Activated naive CD4-positive, alpha-beta T cell treated with anti-CD3 and anti-CD28 coated beads, Interleukin-2, amount 50 U/mL, for 24 hours (primary cell): Measurements from ENCODE around the gene ATG9A.
A peak's percentile ranks its signal among the peaks of the same experiment; 100 is the strongest.

Experiments used
- H3K27ac Mint-ChIP-seq: one replicate; pipeline ENCODE4 v1.8.0; 2021; ENCODE audit warnings: mild to moderate bottlenecking, mixed read lengths
- H3K27me3 Mint-ChIP-seq: one replicate; pipeline ENCODE4 v1.8.0; 2021; ENCODE audit warnings: mixed read lengths
- H3K36me3 Mint-ChIP-seq: one replicate; pipeline ENCODE4 v1.8.0; 2021; ENCODE audit warnings: mixed read lengths
- H3K4me1 Mint-ChIP-seq: one replicate; pipeline ENCODE4 v1.8.0; 2021; ENCODE audit warnings: mixed read lengths
- H3K4me3 Mint-ChIP-seq: one replicate; pipeline ENCODE4 v1.8.0; 2021; ENCODE audit warnings: mild to moderate bottlenecking, mixed read lengths
- H3K9me3 Mint-ChIP-seq: one replicate; pipeline ENCODE4 v1.8.0; 2021; ENCODE audit warnings: mixed read lengths

ATG9A gene

GRCh38 chr2:219229305-219230058 is at the start of gene ATG9A, which contains the start of gene ANKZF1:
TSS of gene ATG9A (minus strand) at chr2:219229636. CDS start at chr2:219228024, 1,612 bp downstream.
TSS of gene ANKZF1 (plus strand) at chr2:219229806. CDS start at chr2:219230258, 452 bp downstream.
- peak within 1 kb of the TSS; percentile 100 for H3K4me3 Mint-ChIP-seq
- peaks cover 18% of the 10 kb centered on the region for H3K36me3 Mint-ChIP-seq
- H3K27me3 Mint-ChIP-seq = no peaks in the 10 kb centered on the region
- peak within 1 kb of the TSS; percentile 100 for H3K27ac Mint-ChIP-seq
- peaks cover 60% of the 10 kb centered on the region for H3K4me1 Mint-ChIP-seq
- no peaks in the 10 kb centered on the region for H3K9me3 Mint-ChIP-seq

- Mint-ChIP-seq H3K4me1 (peaks cover 48% of the 10 kb centered on the region), H3K4me3 (peak overlapping the region; percentile 86), H3K27ac (peak overlapping the region; percentile 96), H3K36me3 (peaks cover 4% of the 10 kb centered on the region), H3K27me3 (no peaks in the 10 kb centered on the region), H3K9me3 (no peaks in the 10 kb centered on the region)
These were observed 49.3 kb upstream of the ATG9A start for GRCh38 chr2:219278655-219279150.

- H3K4me3 Mint-ChIP-seq = peak overlapping the region; percentile 86
- H3K9me3 Mint-ChIP-seq = no peaks in the 10 kb centered on the region
- H3K36me3 Mint-ChIP-seq = peaks cover 2% of the 10 kb centered on the region
- H3K4me1 Mint-ChIP-seq = peaks cover 45% of the 10 kb centered on the region
- H3K27me3 Mint-ChIP-seq = no peaks in the 10 kb centered on the region
- H3K27ac Mint-ChIP-seq = peak overlapping the region; percentile 89
These were observed 48.5 kb upstream of the ATG9A start for GRCh38 chr2:219277703-219278654.

GRCh38 chr2:219274361-219274921 is 45.0 kb upstream of the ATG9A start:
- Mint-ChIP-seq H3K4me1 (peaks cover 22% of the 10 kb centered on the region), H3K27me3 (no peaks in the 10 kb centered on the region), H3K9me3 (no peaks in the 10 kb centered on the region), H3K36me3 (no peaks in the 10 kb centered on the region), H3K27ac (no peak overlapping the region), H3K4me3 (no peak overlapping the region)

- no peaks in the 10 kb centered on the region for H3K27me3 Mint-ChIP-seq
- no peaks in the 10 kb centered on the region for H3K9me3 Mint-ChIP-seq
- peaks cover 20% of the 10 kb centered on the region for H3K4me1 Mint-ChIP-seq
- H3K36me3 Mint-ChIP-seq = no peaks in the 10 kb centered on the region
- H3K4me3 Mint-ChIP-seq = no peak overlapping the region
- no peak overlapping the region for H3K27ac Mint-ChIP-seq
These were observed 44.5 kb upstream of the ATG9A start for GRCh38 chr2:219273937-219274336.

- H3K9me3 Mint-ChIP-seq = no peaks in the 10 kb centered on the region
- H3K36me3 Mint-ChIP-seq = no peaks in the 10 kb centered on the region
- H3K27ac Mint-ChIP-seq = no peak overlapping the region
- peaks cover 11% of the 10 kb centered on the region for H3K4me1 Mint-ChIP-seq
- H3K27me3 Mint-ChIP-seq = no peaks in the 10 kb centered on the region
- no peak overlapping the region for H3K4me3 Mint-ChIP-seq
These were observed 43.6 kb upstream of the ATG9A start for GRCh38 chr2:219272995-219273394.

- Mint-ChIP-seq H3K27me3 (no peaks in the 10 kb centered on the region), H3K27ac (no peak overlapping the region), H3K4me3 (no peak overlapping the region), H3K36me3 (no peaks in the 10 kb centered on the region), H3K4me1 (peaks cover 4% of the 10 kb centered on the region), H3K9me3 (no peaks in the 10 kb centered on the region)
These were observed 42.9 kb upstream of the ATG9A start for GRCh38 chr2:219272356-219272755.

- H3K4me1 Mint-ChIP-seq = no peaks in the 10 kb centered on the region
- no peaks in the 10 kb centered on the region for H3K36me3 Mint-ChIP-seq
- H3K4me3 Mint-ChIP-seq = no peak overlapping the region
- H3K27me3 Mint-ChIP-seq = no peaks in the 10 kb centered on the region
- H3K9me3 Mint-ChIP-seq = no peaks in the 10 kb centered on the region
- no peak overlapping the region for H3K27ac Mint-ChIP-seq
These were observed 41.6 kb upstream of the ATG9A start for GRCh38 chr2:219271021-219271420.

- H3K27me3 Mint-ChIP-seq = no peaks in the 10 kb centered on the region
- H3K4me1 Mint-ChIP-seq = no peaks in the 10 kb centered on the region
- H3K9me3 Mint-ChIP-seq = no peaks in the 10 kb centered on the region
These were observed 40.6 kb upstream of the ATG9A start for GRCh38 chr2:219270055-219270372.

GRCh38 chr2:219269362-219270054 is 40.1 kb upstream of the ATG9A start:
- H3K36me3 Mint-ChIP-seq = no peaks in the 10 kb centered on the region
- no peaks in the 10 kb centered on the region for H3K4me1 Mint-ChIP-seq
- H3K27me3 Mint-ChIP-seq = no peaks in the 10 kb centered on the region
- H3K27ac Mint-ChIP-seq = no peak overlapping the region
- no peak overlapping the region for H3K4me3 Mint-ChIP-seq
- H3K9me3 Mint-ChIP-seq = no peaks in the 10 kb centered on the region

More at GRCh38 chr2:219270055-219270372, 40.6 kb upstream of the ATG9A start:
- H3K36me3 Mint-ChIP-seq = no peaks in the 10 kb centered on the region
- H3K27ac Mint-ChIP-seq = no peak overlapping the region
- no peak overlapping the region for H3K4me3 Mint-ChIP-seq

- no peaks in the 10 kb centered on the region for H3K4me1 Mint-ChIP-seq
- H3K36me3 Mint-ChIP-seq = no peaks in the 10 kb centered on the region
- H3K27me3 Mint-ChIP-seq = no peaks in the 10 kb centered on the region
- H3K27ac Mint-ChIP-seq = no peak overlapping the region
- no peak overlapping the region for H3K4me3 Mint-ChIP-seq
- H3K9me3 Mint-ChIP-seq = no peaks in the 10 kb centered on the region
These were observed 38.9 kb upstream of the ATG9A start for GRCh38 chr2:219268294-219268693.

GRCh38 chr2:219266886-219267285 is 37.5 kb upstream of the ATG9A start:
- Mint-ChIP-seq H3K36me3 (no peaks in the 10 kb centered on the region), H3K9me3 (no peaks in the 10 kb centered on the region), H3K27ac (no peak overlapping the region), H3K27me3 (no peaks in the 10 kb centered on the region), H3K4me1 (no peaks in the 10 kb centered on the region), H3K4me3 (no peak overlapping the region)

GRCh38 chr2:219266232-219266631 is 36.8 kb upstream of the ATG9A start:
- Mint-ChIP-seq H3K4me3 (no peak overlapping the region), H3K36me3 (no peaks in the 10 kb centered on the region), H3K27ac (no peak overlapping the region), H3K9me3 (no peaks in the 10 kb centered on the region), H3K4me1 (no peaks in the 10 kb centered on the region), H3K27me3 (no peaks in the 10 kb centered on the region)

GRCh38 chr2:219261024-219261855 is 31.8 kb upstream of the ATG9A start:
- Mint-ChIP-seq H3K9me3 (no peaks in the 10 kb centered on the region), H3K4me1 (peaks cover under 1% of the 10 kb centered on the region), H3K27me3 (no peaks in the 10 kb centered on the region), H3K27ac (peak overlapping the region; percentile 41), H3K4me3 (no peak overlapping the region), H3K36me3 (no peaks in the 10 kb centered on the region)
